HG03571 (cell line): ENCODE data around the gene STX2.
A peak's percentile ranks its signal among the peaks of the same experiment; 100 is the strongest.
"Not testable (repeated sequence)": the region's sequence is repeated elsewhere in the genome, so short reads cannot be mapped to it uniquely, and the experiment has no call there.

Experiments
- ATAC-seq: cut with Tn5 transposase; IDR thresholded peaks from one replicate; pipeline ENCODE4 v1.9.1; 2021; ENCODE audit not compliant: unreplicated experiment

STX2 gene

DNA sequence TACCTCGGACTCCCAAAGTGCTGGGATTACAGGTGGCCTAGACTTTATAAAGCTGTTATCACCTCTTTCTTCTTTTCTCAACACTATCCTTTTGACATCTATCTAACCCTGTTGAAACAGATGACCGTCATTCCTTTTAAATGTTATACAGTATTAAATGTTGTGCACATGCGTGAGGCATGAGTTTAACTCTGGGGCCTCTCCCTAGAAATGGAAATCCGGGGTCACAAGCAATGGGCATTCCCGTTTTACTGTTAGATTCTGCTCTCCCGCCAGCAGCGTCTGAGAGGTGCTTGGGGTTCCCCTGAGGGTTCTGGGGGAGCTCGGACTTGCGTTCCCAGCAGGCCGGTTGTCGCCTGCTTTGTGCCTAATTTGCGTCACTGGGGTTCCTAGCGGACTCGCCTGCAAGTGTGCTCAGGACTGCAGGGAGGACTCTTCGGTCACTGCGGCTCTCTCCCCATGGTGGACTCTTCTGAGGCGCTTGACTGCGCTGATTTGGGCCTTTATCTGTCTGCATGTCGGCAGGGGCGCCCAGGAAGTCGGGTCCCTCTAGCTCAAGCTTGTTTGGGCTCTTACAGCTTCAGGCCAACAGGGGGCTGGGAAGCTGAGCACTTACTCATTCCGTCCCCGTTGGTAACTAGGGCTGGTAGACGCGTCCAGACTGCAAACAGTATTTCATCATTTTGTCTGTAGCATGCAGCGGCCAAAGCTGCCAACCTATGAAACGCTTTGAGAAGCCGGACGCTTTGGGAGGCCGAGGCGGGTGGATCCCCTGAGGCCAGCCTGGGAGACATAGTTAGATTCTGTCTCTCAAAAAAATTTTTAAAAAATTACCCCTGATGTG, 31.6 kb upstream of the STX2 start:
- ATAC-seq, result peak; percentile 54

DNA sequence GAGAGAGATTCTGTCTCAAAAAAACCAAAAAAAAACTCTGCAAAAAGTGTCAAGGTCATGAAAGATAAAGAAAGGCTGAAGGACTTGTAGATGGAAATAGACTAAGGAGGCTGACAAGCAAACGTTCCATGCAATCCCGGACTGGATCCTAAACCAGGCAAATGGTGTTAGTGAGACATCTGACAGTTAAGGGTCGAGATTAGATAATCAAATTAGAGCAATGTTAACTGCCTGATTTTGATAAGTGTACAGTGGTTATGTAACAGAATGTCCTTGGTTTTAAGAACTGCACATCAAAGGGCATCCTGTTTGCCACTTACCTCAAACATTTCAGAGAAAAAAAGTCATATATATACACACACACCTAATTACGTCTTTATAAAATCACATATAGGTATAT, 29.4 kb upstream of the STX2 start:
- ATAC-seq, result no peak

DNA sequence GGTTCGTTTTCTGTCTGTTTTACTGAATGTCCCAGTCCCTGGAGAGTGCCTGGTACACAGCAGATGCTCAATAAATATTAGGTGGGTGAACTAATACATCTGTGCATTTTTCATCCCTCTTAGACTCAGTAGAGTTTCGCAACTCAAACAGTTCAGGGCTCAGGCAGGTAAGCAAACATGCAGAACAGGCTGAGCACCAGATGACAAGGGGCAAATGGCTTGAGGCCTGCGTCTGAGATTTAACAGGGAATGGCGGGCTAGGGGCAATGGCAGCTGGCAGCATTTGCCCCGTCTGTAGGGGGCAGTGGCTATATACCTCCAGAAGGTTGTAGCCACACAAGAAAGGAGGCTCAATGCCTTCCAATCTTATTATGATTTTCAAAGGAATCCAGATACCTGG, 24.2 kb upstream of the STX2 start:
- ATAC-seq, result no peak

DNA sequence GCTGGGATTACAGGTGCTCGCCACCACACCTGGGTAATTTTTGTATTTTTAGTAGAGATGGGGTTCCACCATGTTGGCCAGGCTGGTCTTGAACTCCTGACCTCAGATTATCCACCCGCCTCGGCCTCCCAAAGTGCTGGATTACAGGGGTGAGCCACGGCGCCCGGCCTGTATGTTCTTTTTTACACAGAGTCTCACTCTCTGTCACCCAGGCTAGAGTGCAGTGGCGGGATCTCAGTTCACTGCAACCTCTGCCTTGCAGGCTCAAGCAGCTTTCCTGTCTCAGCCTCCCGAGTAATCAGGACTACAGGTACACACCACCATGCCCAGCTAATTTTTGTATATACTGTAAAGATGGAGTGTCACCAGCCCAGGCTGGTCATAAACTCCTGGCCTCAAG, 23.7 kb upstream of the STX2 start:
- not testable (repeated sequence) for ATAC-seq

DNA sequence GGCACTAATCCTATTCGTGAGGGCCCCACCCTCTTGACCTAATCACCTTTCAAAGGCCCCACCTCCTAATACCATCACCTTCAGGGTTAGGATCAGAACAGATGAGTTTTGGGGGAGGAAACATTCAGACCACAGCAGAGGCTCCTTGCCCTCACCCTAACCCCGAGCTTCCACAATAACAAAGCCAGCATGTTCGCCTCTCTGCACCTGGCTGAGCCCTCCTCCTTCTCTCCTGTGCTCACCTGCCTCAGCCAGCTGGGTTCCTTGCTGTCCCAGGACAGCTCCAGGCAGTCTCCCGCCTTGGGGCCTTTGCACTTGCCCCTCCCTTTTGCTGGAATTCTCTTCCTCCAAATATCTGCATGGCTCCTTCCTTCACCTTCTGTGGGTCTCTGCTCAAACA, 23.1 kb upstream of the STX2 start:
- ATAC-seq, result no peak

DNA sequence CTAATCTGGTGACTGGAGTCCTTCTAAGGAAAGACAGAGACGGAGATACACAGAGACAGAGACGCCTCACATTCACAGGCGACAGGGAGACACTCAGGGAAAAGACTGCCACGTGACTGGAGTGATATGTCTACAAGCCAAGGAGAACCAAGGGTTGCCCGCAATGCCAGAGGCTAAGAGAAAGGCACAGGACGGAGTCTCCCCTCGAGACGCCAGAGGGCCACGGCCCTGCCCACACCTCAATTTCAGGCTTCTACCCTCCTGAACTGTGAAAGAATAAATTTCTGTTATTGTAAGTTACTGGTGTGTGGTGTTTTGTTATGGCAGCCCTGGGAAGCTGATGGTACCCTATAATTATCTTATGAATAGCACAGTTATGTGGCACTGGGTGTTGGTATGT, 21.3 kb upstream of the STX2 start:
- ATAC-seq, result no peak

DNA sequence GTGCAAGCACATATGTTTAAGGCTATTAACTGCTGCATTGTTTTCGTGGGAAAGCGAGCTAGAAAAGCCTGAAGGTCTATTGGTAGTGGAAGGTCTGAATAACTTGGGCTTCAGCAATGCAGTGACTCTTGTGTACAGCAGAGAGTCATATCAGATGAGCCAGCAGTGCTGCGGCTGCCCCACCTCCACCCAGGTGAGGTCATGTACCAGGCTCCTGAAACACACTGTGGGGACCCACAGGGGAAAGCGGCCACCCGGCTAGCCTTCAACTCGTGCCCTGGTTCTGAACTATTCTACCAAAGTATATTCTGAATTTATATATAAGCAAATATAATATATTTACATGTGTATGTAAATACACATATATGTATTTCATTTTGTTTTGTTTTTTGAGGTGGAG, 20.1 kb upstream of the STX2 start:
- no peak for ATAC-seq

DNA sequence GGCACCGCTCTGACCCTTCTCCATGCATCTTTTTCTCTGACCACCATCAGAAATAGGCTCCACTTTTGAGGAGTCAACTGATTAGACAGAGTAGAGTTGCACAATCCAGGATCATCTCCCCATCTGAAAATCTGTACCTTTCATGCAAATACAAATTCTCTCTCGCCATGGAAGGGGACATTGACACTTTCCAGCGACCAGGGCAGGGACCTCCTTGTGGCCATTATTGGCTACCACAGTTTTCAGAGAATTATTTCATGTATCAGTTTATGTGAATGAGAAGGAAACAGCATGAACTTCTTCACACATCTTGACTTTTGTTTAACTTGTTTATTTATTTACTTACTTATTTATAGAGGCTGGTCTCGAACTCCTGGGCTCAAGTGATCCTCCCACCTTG, 19.0 kb upstream of the STX2 start:
- ATAC-seq, result no peak

DNA sequence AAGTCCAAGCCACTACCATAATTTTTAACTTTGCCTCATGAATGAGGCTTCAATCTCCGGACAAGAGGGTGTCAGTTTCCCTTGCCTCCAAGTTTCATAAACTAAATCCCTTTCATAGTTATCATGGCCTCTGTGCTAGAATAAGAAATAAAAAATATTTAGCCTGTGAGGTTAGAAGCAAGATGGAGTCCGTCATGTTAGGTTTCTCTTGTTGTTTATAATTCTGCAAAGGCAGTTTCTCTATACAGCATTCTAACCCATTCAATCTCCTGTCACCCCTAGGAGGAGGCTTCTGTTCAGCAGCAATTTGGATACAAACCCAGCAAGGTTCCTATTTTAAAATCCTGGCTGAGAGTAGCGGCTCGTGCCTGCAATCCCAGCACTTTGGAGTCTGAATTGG, 17.0 kb upstream of the STX2 start:
- ATAC-seq, result no peak

DNA sequence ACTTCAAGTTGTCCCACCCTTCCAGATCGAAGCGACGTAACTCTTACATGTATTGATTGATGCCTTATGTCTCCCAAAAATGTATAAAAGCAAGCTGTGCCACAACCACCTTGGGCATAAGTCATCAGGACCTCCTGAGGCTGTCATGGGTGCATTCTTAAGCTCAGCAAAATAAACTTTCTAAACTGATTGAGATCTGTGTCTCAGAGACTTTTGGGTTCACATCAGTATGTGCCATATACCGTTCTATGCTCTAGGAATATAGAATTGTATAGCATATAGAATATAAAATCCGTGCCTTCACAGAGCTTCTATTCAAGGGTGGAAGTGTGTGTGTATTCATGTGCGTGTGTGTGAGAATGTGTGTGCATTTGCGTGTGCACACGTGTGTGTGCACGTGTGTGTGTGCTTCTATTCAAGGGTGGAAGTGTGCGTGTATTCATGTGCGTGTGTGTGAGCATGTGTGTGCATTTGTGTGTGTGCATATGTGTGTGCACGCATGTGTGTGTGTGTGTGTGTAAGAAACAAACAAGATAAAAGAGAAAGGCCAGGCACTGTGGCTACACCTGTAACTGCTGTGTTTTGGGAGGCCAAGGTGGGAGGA, 11.5 kb upstream of the STX2 start:
- ATAC-seq, result no peak

DNA sequence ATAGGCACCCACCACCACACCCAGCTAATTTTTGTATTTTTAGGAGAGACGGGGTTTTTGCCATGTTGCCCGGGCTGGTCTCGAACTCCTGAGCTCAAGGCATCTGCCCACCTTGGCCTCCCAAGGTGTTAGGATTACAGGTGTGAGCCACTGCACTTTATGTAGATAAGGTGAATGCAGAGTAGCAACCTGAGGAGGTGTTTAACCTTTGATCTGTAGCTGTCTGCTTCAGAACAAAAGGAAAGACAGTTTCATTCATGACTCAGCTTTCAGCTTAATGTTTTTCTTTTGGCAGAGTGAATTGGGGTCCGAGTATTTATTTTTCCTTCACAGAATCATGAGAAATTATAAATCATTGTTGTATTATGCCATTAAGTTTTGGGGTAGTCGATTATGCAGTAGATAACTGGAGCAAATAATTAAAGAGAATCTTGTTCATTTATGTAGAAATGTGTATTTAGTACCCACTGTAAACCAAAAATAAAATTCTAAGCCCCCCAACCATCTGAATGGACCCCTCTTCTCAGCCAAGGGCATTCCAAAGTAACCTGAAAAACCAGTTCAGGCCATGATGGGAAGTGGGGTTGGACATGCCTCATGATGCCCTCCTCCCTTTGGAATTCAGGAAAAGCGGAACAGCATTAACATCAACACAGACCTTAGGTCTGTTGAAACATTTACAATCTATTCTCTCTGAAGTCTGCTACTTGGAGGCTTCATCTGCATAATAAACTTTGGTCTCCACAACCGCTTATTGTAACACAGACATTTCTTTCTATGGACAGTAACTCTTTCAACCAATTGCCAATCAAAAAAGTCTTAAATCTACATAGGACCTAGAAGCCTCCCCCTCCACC, 10.7 kb upstream of the STX2 start:
- no peak for ATAC-seq

DNA sequence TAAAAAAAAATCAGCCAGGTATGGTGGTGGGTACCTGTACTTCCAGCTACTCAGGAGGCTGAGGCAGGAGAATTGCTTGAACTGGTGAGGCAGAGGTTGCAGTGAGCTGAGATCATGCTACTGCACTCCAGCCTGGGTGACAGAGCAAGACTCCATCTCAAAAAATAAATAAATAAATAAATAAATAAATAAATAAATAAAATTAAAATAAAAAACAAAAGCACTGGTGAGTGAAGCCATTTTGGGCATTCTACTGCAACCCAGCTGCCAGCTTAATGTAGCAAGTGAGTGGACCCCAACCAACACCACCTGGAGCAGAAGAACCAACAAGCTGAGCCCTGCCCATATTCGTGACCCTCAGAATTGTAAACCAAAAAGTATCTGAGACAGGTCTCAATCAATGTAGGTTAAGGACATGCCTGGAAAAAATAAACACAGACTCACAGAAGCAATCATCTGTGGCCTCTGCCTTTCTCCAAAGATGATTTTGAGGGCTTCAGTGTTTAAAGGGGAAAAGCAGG, 9.8 kb upstream of the STX2 start:
- not testable (repeated sequence) for ATAC-seq

DNA sequence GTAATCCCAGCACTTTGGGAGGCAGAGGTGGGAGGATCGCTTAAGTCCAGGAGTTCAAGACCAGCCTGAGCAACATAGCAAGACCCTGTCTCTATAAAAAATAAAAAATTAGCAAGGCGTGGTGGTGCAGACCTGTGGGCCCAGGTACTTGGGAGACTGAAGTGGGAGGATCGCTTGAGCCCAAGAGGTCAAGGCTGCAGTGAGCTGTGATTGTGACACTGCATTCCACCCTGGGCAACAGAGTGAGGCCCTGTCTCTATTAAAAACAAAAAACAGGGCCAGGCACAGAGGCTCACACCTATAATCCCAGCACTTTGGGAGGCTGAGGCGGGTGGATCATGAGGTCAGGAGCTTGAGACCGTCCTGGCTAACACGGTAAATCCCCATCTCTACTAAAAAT, 9.1 kb upstream of the STX2 start:
- ATAC-seq, result not testable (repeated sequence)

DNA sequence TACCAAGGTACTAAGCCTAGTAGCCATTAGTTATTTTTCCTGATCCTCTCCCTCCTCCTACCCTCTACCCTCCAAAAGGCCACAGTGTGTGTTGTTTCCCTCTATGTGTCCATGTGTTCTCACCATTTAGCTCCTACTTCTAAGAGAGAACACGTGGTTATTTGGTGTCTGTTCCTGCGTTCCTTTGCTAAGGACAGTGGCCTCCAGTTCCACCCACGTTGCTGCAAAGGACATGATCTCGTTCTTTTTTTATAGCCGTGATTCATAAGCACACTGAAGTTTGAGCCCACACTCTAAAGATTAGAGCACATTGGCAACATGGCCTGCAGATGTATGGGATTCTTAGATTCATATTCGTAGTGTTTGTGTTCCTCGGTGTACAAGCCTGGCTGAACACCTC, 8.1 kb upstream of the STX2 start:
- no peak for ATAC-seq

DNA sequence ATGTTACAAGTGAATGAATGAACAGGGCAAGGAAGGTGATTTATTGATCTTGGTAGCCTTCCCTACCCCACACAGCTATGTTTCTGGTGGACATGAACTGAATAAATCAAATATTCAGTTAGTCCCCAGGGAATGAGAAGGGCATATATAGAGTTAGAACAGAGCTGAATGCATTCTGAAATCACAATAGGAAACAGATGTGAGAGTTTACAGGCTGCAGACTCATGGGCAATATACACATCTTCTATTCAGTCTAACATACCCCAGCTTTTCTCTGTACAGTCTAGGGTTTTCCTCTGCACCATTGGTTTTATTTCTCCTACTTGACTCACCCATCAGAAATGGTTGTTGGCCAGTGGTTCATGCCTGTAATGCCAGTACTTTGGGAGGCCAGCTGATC, 7.3 kb upstream of the STX2 start:
- no peak for ATAC-seq

DNA sequence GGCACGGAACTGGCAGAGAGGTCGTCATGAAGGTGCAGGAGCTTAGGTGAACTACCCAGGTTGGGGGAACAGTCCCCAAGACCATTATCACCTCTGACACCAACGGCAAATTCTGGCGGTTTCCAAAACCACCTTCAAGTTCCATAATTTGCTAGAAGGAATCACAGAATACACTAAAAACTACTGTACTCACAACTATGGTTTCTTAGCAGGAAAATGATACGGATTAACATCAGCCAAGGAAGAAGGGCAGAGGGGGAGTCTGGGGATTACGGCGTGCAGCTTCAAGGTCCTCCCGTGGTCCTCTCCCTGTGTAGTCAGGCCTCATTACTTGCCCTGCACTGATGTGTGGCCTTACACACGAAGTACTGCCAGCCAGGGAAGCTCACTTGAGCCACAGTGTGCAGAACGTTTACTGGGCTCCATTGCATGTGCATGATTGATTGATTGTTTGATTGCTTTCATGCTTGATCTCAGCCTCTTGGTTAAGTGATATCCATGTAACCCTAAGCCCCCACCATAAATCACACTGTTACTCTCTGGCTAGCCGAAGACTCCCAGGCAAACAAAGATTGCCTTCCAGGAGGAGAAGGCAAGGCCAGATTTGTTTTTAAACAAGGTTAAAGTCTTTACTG, 837 bp upstream of the STX2 start:
- ATAC-seq, result no peak

DNA sequence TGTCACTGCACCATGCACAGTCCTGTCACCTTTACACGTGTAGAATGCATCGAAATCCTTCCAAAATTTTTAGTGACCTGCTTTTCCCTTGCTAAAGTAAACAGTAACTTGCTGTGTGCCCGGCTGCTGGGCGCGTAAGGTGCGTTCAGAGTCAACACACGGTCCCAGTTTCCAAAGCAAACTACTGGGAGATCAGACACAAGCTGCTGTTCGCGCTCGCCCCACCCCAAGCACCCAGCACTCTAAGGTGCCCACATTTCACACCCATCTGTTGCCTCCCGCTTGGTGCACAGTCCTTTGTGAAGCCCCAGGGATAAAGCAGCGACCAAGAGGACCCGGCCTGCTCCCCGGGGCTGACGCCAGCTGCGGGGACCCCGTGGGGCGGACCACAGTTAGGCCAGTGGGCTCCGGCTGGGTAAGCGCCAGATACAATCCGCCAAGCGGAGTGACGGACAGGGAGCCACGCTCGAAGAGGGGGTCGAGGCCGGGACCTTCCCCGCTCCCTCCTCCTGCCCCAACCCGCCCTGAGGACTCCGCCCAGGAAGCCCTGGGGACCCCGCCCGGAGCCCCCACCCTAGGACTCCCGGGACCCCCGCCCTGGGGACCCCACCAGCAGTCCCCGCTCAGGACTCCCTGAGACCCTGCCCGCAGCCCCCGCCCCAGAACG, 633 bp downstream of the STX2 start:
- peak; percentile 28 for ATAC-seq

DNA sequence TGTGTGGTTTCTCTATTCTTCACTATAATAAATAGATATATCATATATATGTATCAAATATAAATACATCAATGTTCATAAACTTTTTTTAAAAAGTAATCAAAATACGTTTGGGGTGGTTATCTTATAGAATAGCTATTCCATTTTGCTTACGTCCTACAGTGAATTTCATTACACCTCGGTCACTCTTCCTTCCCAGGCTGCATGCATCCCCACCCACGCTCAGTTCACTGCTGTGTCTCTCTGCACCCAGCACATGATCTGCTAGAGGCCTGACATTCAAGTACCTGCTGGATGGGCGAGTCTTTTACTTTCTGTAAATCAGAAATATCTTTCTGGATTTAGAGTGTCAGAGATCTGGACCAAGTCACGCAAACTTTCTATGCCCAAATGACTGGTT, 3.6 kb downstream of the STX2 start:
- no peak for ATAC-seq

DNA sequence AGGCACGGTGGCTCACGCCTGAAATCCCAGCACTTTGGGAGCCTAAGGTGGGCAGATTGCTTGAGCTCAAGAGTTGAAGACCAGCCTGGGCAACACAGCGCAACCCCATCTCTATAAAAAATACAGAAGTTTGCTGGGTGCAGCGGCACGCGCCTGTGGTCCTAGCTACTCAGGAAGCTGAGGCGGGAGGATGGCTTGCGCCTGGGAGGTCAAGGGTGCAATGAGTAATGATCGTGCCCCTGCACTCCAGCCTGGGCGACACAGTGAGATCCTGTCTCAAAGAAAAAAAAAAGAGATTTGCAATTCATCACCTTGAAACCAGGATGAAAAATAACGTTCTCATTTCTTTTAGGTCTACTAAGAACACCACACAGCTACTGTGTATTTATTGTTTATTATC, 4.0 kb downstream of the STX2 start:
- no peak for ATAC-seq

DNA sequence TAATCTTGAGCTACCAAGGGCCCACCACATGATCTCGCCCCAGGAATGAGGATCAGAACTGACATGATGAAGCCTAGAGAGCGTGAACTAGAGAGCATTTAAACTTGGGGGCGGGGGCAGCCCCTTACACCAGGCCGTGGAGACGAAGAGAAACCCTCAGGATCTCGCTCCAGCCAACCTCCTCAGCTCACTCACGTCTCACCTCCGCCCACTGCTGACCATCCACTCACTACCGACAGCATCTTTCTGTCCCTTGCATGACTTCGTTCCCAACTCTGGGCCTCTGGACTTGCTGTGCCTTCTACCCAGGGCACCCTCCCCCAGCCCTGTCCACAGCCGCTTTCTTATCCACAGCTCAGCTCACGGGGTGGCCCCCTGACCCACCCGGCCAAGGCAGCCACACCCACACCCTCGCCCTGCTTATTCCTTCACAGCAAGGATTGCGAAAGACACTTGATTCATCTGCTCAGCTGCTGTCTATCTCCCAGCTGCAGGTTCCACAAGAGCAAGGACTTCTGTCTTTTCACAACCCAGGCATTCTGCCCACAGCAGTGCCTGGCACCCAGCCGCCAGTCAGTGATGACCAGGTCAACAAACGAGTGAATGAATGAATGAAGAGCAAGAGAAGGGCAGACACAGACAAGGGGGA, 6.4 kb downstream of the STX2 start:
- ATAC-seq, result no peak
